Ishikawa (cell line): Measurements from ENCODE around the gene RAI1.

ENCODE experiments used
- EP300 ChIP-seq: IDR thresholded peaks from 2 replicates; pipeline ENCODE4 v1.6.1; 2012; ENCODE audit warnings: borderline replicate concordance
- TAF1 ChIP-seq: IDR thresholded peaks from 2 replicates; pipeline ENCODE4 v1.6.1; 2012; ENCODE audit warnings: low read depth, mild to moderate bottlenecking
- TCF12 ChIP-seq: IDR thresholded peaks from 2 replicates; pipeline ENCODE4 v1.6.1; 2012; ENCODE audit warnings: low read depth
- YY1 ChIP-seq: IDR thresholded peaks from 2 replicates; pipeline ENCODE4 v1.6.1; 2012; ENCODE audit warnings: low read depth
- TF ChIP-seq, protein P1 (sequence below): IDR thresholded peaks from 2 replicates; pipeline ENCODE4 v1.6.1; 2012
- TF ChIP-seq, protein P2 (sequence below): IDR thresholded peaks from 2 replicates; pipeline ENCODE4 v1.6.1; 2012

DNA sequence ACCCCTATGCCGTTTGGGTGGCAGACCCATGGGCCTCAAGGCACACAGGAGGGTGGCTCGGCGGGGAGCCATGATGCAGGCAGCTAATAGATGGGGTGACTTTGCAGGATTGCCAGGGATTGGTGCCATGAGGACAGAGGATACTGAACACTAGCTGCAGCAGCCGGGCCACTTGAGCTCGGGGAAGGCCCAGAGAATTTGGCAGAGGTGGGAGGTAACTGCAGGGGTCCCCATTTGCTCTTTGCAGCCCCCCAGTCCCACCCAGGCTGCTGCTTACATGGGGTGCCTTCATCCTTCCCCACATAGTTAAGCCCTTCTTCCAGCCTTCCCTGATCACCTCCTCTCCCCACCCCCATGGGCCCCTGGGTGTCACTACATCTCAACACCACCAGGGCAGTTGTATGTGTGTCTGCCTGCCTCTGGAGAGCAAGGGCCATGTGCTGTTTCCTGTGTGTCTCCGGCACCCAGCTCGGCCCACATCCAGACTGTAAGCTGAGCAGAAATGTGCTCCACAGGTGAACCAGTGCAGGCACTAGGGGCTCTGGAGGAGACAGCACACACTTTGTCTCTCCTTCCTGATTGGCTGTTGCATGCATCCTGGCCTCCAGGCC lies 103.5 kb downstream of the RAI1 start:
- no peak for TF ChIP-seq EP300
- TF ChIP-seq, protein P1, sequence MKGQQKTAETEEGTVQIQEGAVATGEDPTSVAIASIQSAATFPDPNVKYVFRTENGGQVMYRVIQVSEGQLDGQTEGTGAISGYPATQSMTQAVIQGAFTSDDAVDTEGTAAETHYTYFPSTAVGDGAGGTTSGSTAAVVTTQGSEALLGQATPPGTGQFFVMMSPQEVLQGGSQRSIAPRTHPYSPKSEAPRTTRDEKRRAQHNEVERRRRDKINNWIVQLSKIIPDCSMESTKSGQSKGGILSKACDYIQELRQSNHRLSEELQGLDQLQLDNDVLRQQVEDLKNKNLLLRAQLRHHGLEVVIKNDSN: no peak
- TF ChIP-seq, protein P2, sequence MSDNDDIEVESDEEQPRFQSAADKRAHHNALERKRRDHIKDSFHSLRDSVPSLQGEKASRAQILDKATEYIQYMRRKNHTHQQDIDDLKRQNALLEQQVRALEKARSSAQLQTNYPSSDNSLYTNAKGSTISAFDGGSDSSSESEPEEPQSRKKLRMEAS: 0 out of 2 replicates have a peak, but pooled peaks have one; percentile 37
- no peak for TF ChIP-seq TAF1
- no peak for TF ChIP-seq YY1
- no peak for TF ChIP-seq TCF12
